CD4-positive, alpha-beta T cell (primary cell): ENCODE measurements around the gene NPTN. TPM values are rescaled to one million over a fixed set of nuclear protein-coding genes. Genes with fewer than 3 reads are reported as not detected.

Source experiments
- ATAC-seq: fragments of 200-7000 bp; cut with Tn5 transposase; one replicate; pipeline ENCODE4 v1.10.0; 2022; ENCODE audit warnings: mild to moderate bottlenecking; ENCODE audit not compliant: poor library complexity
- CTCF ChIA-PET: fragments of 350-600 bp; sonication (Branson Sonifier 250); formaldehyde crosslinking; loops from one replicate; lab custom pipeline; 2021; ENCODE audit warnings: antibody characterized with exemption, inconsistent platforms; lab: Charles Lee
- POLR2A ChIA-PET: fragments of 350-600 bp; sonication (Branson Sonifier 250); formaldehyde crosslinking; loops from one replicate; lab custom pipeline; 2021; ENCODE audit warnings: antibody characterized with exemption, inconsistent platforms; lab: Charles Lee
- DNase-seq, 14 experiments: peaks; one replicate each; pipeline ENCODE4 v3.0.0-alpha.2; 2013 to 2020; ENCODE audit warnings: mixed read lengths in 2 of 14
- H3K27ac ChIP-seq, 2 donors: one replicate each; pipeline versions ENCODE4 v1.5.1 to v1.7.0; 2013; ENCODE audit warnings: low read length in 2 of 2, low read depth in 1 of 2, mild to moderate bottlenecking in 1 of 2
- H3K27me3 ChIP-seq, 2 experiments: 1 replicate in 1 of 2; 2 replicates in 1 of 2; pipeline versions ENCODE4 v1.6.1 to v1.7.0; 2013; ENCODE audit warnings: low read length in 2 of 2, control low read depth in 1 of 2, mild to moderate bottlenecking in 1 of 2, moderate library complexity in 1 of 2; ENCODE audit not compliant: insufficient read depth in 2 of 2, control insufficient read depth in 1 of 2
- H3K36me3 ChIP-seq: one replicate; pipeline ENCODE4 v1.6.1; 2013; ENCODE audit warnings: low read length, control low read depth; ENCODE audit not compliant: insufficient read depth
- H3K4me1 ChIP-seq: one replicate; pipeline ENCODE4 v1.6.1; 2013; ENCODE audit warnings: low read length, control low read depth; ENCODE audit not compliant: insufficient read depth
- H3K4me3 ChIP-seq: one replicate; pipeline ENCODE4 v1.5.1; 2013; ENCODE audit warnings: mild to moderate bottlenecking, low read length, moderate library complexity
- H3K9me3 ChIP-seq, 2 experiments: 1 replicate in 1 of 2; 2 replicates in 1 of 2; pipeline versions ENCODE4 v1.6.1 to v1.7.0; 2013; ENCODE audit warnings: low read length in 2 of 2, mild to moderate bottlenecking in 2 of 2, control low read depth in 1 of 2, moderate library complexity in 1 of 2; ENCODE audit not compliant: control insufficient read depth in 1 of 2, insufficient read depth in 1 of 2
- H3K27ac Mint-ChIP-seq: one replicate; pipeline ENCODE4 v1.8.0; 2020; ENCODE audit warnings: mixed read lengths
- H3K27me3 Mint-ChIP-seq: one replicate; pipeline ENCODE4 v1.8.0; 2021; ENCODE audit warnings: mixed read lengths
- H3K36me3 Mint-ChIP-seq: one replicate; pipeline ENCODE4 v1.8.0; 2021; ENCODE audit warnings: low read depth, mixed read lengths
- H3K4me1 Mint-ChIP-seq: one replicate; pipeline ENCODE4 v1.8.0; 2021; ENCODE audit warnings: low read depth, mixed read lengths
- H3K4me3 Mint-ChIP-seq: one replicate; pipeline ENCODE4 v1.8.0; 2020; ENCODE audit warnings: mild to moderate bottlenecking, mixed read lengths
- H3K9me3 Mint-ChIP-seq: one replicate; pipeline ENCODE4 v1.8.0; 2020; ENCODE audit warnings: mixed read lengths
- intact Hi-C, 2 experiments: fragments of 100-400 bp; cut with DNase I in 1 of 2; cut with micrococcal nuclease in 1 of 2; formaldehyde crosslinking; loops; one replicate each; pipeline versions ENCODE4 v1.15.1 to v1.9.0; 2023 to 2025; cut with DNase I, micrococcal nuclease
- total RNA-seq, 174 experiments: library from RNA in 2 of 174; stranded (reverse) in 2 of 174; gene quantifications; one replicate each; pipeline ENCODE4 v1.2.3 and lab custom pipeline; 2021 to 2026
- TF ChIP-seq, protein P1 (sequence below): fragments of 200-600 bp; IDR thresholded peaks from one replicate; pipeline ENCODE4 v1.8.0; 2022; ENCODE audit warnings: antibody characterized with exemption, mild to moderate bottlenecking

The NPTN gene
- total RNA-seq, 2 experiments from 2014 or later, result 9.3 to 13.5 TPM

DNA sequence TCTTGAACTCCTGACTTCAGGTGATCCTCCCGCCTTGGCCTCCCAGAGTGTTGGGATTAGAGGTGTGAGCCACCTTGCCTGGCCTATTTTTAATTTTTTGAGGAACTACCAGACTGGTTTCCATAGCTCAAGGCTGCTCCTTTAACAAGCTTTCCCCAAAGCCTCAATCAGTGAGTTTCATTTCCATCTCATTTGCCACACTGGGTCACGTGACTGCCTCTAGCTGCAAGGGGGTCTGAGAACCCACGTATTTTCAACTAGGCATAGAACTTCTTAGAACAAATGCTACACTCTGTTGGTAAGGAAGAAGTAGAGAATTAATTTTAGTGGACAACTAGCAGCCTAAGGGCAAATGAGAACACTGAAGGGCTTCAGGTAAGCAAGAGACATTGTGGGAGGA lies 47.9 kb upstream of the NPTN start:
- peaks cover 5% of the 10 kb centered on the region for H3K4me1 Mint-ChIP-seq
- H3K9me3 Mint-ChIP-seq, result no peaks in the 10 kb centered on the region
- Histone ChIP-seq H3K4me1 (peaks cover 13% of the 10 kb centered on the region), H3K27ac (no peak overlapping the region), H3K36me3 (no peaks in the 10 kb centered on the region), H3K4me3 (no peak overlapping the region), H3K27me3 (peaks cover 23 to 39% of the 10 kb centered on the region in 2 experiments), H3K9me3 (peaks cover 0 to 5% of the 10 kb centered on the region in 2 experiments)
- TF ChIP-seq, protein P1, sequence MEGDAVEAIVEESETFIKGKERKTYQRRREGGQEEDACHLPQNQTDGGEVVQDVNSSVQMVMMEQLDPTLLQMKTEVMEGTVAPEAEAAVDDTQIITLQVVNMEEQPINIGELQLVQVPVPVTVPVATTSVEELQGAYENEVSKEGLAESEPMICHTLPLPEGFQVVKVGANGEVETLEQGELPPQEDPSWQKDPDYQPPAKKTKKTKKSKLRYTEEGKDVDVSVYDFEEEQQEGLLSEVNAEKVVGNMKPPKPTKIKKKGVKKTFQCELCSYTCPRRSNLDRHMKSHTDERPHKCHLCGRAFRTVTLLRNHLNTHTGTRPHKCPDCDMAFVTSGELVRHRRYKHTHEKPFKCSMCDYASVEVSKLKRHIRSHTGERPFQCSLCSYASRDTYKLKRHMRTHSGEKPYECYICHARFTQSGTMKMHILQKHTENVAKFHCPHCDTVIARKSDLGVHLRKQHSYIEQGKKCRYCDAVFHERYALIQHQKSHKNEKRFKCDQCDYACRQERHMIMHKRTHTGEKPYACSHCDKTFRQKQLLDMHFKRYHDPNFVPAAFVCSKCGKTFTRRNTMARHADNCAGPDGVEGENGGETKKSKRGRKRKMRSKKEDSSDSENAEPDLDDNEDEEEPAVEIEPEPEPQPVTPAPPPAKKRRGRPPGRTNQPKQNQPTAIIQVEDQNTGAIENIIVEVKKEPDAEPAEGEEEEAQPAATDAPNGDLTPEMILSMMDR, result no peak
- ChIA-PET POLR2A (no interaction called here), CTCF (no interaction called here)
- DNase-seq (no peak), ATAC-seq (no peak)
- no peak overlapping the region for H3K27ac Mint-ChIP-seq
- no peak overlapping the region for H3K4me3 Mint-ChIP-seq
- peaks cover 48% of the 10 kb centered on the region for H3K27me3 Mint-ChIP-seq
- intact Hi-C loops, result no loop called here
- H3K36me3 Mint-ChIP-seq, result no peaks in the 10 kb centered on the region

DNA sequence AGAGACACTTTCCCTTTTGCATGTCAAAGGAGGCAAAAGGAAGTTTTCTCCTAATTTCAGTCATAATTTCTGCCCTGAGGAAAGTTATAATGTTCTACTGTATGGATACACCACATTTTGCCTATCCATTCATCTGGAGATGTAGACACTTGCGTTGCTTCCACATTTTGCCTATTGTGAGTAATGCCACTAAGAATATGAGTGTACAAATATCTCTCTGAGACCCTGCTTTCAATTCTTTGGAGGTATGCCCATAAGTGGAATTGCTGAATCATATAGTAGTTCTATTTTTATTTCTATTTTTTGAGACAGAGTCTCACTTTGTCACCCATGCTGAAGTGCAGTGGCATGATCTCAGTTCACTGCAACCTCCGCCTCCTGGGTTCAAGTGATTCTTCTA lies 47.4 kb upstream of the NPTN start:
- Mint-ChIP-seq H3K4me3 (no peak overlapping the region), H3K27ac (no peak overlapping the region), H3K9me3 (no peaks in the 10 kb centered on the region), H3K27me3 (peaks cover 43% of the 10 kb centered on the region), H3K36me3 (no peaks in the 10 kb centered on the region), H3K4me1 (peaks cover 5% of the 10 kb centered on the region)
- Histone ChIP-seq H3K4me3 (no peak overlapping the region), H3K4me1 (peaks cover 13% of the 10 kb centered on the region), H3K36me3 (no peaks in the 10 kb centered on the region), H3K9me3 (peaks cover 0 to 5% of the 10 kb centered on the region in 2 experiments), H3K27me3 (peaks cover 18 to 34% of the 10 kb centered on the region in 2 experiments), H3K27ac (no peak overlapping the region)
- ATAC-seq (no peak), DNase-seq (no peak)
- intact Hi-C loops, result no loop called here
- POLR2A ChIA-PET, result no interaction called here
- TF ChIP-seq, protein P1, result no peak
- CTCF ChIA-PET, result no interaction called here

DNA sequence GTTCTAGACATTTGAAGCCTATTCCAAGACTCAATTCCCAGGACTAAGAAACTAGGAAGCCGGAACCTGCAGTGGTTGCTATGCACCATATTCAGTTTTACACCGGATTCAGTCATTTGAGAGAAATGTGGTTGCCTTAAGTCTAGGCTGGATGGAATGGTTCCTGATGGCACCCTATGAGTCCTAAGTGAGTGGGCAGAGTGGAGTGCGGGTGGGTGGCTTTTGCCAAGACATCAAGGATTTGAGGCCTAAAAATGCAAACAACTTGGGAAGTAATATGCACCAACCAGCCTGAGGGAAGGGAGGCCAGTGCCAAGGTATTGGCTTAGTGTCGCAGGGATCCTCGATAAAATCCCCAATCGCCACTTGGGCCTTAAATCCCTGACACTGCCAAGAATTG lies 46.8 kb upstream of the NPTN start:
- H3K4me3 Mint-ChIP-seq, result no peak overlapping the region
- POLR2A ChIA-PET, result no interaction called here
- CTCF ChIA-PET, result no interaction called here

More for the DNA sequence above, 46.8 kb upstream of the NPTN start:
- intact Hi-C loops, result no loop called here
- no peaks in the 10 kb centered on the region for H3K9me3 Mint-ChIP-seq
- H3K4me1 ChIP-seq, result peaks cover 11% of the 10 kb centered on the region
- ATAC-seq (no peak), DNase-seq (no peak)
- TF ChIP-seq, protein P1, result no peak
- peaks cover 0 to 5% of the 10 kb centered on the region in 2 experiments for H3K9me3 ChIP-seq
- no peak overlapping the region for H3K4me3 ChIP-seq
- H3K27ac Mint-ChIP-seq, result no peak overlapping the region
- H3K36me3 ChIP-seq, result no peaks in the 10 kb centered on the region
- no peaks in the 10 kb centered on the region for H3K36me3 Mint-ChIP-seq
- peaks cover 37% of the 10 kb centered on the region for H3K27me3 Mint-ChIP-seq
- H3K27me3 ChIP-seq, result peaks cover 15 to 28% of the 10 kb centered on the region in 2 experiments
- peaks cover 3% of the 10 kb centered on the region for H3K4me1 Mint-ChIP-seq
- H3K27ac ChIP-seq, result no peak overlapping the region
